Nephron progenitor cell (in vitro differentiated cells): ENCODE data around the gene HS6ST2.

Source experiments
- DNase-seq: peaks from one replicate; pipeline ENCODE4 v3.0.0; 2021
- H3K27ac Mint-ChIP-seq: 2 replicates; pipeline ENCODE4 v1.8.0; 2021; ENCODE audit warnings: mild to moderate bottlenecking, moderate library complexity, mixed read lengths
- H3K27me3 Mint-ChIP-seq: 2 replicates; pipeline ENCODE4 v1.8.0; 2021; ENCODE audit warnings: mild to moderate bottlenecking, low read depth, mixed read lengths; ENCODE audit not compliant: poor library complexity
- H3K36me3 Mint-ChIP-seq: 2 replicates; pipeline ENCODE4 v1.8.0; 2021; ENCODE audit warnings: low read depth, mixed read lengths
- H3K4me1 Mint-ChIP-seq: 2 replicates; pipeline ENCODE4 v1.8.0; 2021; ENCODE audit warnings: mixed read lengths
- H3K4me3 Mint-ChIP-seq: 2 replicates; pipeline ENCODE4 v1.8.0; 2021; ENCODE audit warnings: mild to moderate bottlenecking, moderate library complexity, mixed read lengths
- H3K9me3 Mint-ChIP-seq: 2 replicates; pipeline ENCODE4 v1.8.0; 2021; ENCODE audit warnings: mild to moderate bottlenecking, moderate library complexity, mixed read lengths
- CTCF ChIP-seq: fragments of 200-600 bp; sonication (generic); IDR thresholded peaks from 2 replicates; pipeline ENCODE4 v1.5.0; 2021; ENCODE audit warnings: antibody characterized with exemption

Gene HS6ST2

GRCh38 chrX:132810964-132811712, 147.3 kb downstream of the HS6ST2 start:
- DNase-seq, result no peak
- no peak for TF ChIP-seq CTCF
- H3K27me3 Mint-ChIP-seq, result no peaks in the 10 kb centered on the region
- H3K4me1 Mint-ChIP-seq, result peaks cover 13% of the 10 kb centered on the region
- H3K4me3 Mint-ChIP-seq, result no peak overlapping the region
- no peak overlapping the region for H3K27ac Mint-ChIP-seq
- no peaks in the 10 kb centered on the region for H3K9me3 Mint-ChIP-seq
- no peaks in the 10 kb centered on the region for H3K36me3 Mint-ChIP-seq

GRCh38 chrX:132810488-132810887, 147.9 kb downstream of the HS6ST2 start:
- no peak for TF ChIP-seq CTCF
- Mint-ChIP-seq H3K9me3 (no peaks in the 10 kb centered on the region), H3K4me1 (peaks cover 13% of the 10 kb centered on the region), H3K4me3 (no peak overlapping the region), H3K27ac (no peak overlapping the region), H3K36me3 (no peaks in the 10 kb centered on the region), H3K27me3 (no peaks in the 10 kb centered on the region)
- no peak for DNase-seq

GRCh38 chrX:132809581-132809980, 148.8 kb downstream of the HS6ST2 start:
- H3K27me3 Mint-ChIP-seq, result no peaks in the 10 kb centered on the region
- H3K9me3 Mint-ChIP-seq, result no peaks in the 10 kb centered on the region

GRCh38 chrX:132807411-132808030, 150.9 kb downstream of the HS6ST2 start:
- TF ChIP-seq CTCF, result no peak
- Mint-ChIP-seq H3K27ac (no peak overlapping the region), H3K36me3 (no peaks in the 10 kb centered on the region), H3K9me3 (no peaks in the 10 kb centered on the region), H3K27me3 (no peaks in the 10 kb centered on the region), H3K4me1 (peaks cover 13% of the 10 kb centered on the region), H3K4me3 (no peak overlapping the region)
- DNase-seq, result no peak

More at GRCh38 chrX:132809581-132809980, 148.8 kb downstream of the HS6ST2 start:
- no peak overlapping the region for H3K4me3 Mint-ChIP-seq
- H3K27ac Mint-ChIP-seq, result no peak overlapping the region
- no peak for DNase-seq
- no peaks in the 10 kb centered on the region for H3K36me3 Mint-ChIP-seq
- TF ChIP-seq CTCF, result no peak
- peaks cover 13% of the 10 kb centered on the region for H3K4me1 Mint-ChIP-seq

GRCh38 chrX:132802033-132802432, 156.4 kb downstream of the HS6ST2 start:
- peaks cover 17% of the 10 kb centered on the region for H3K9me3 Mint-ChIP-seq
- TF ChIP-seq CTCF, result no peak

More at GRCh38 chrX:132802033-132802432, 156.4 kb downstream of the HS6ST2 start:
- DNase-seq, result no peak
- Mint-ChIP-seq H3K27me3 (no peaks in the 10 kb centered on the region), H3K4me1 (peaks cover 7% of the 10 kb centered on the region), H3K36me3 (peaks cover 19% of the 10 kb centered on the region), H3K27ac (no peak overlapping the region), H3K4me3 (no peak overlapping the region)
